HG02678 (cell line): ENCODE data around the gene NF1.
"Not testable (repeated sequence)": the region's sequence is repeated elsewhere in the genome, so short reads cannot be mapped to it uniquely, and the experiment has no call there.

Source experiments
- ATAC-seq: cut with Tn5 transposase; IDR thresholded peaks from one replicate; pipeline ENCODE4 v1.9.1; 2021; ENCODE audit warnings: mild to moderate bottlenecking, moderate library complexity; ENCODE audit not compliant: unreplicated experiment

NF1 gene

DNA sequence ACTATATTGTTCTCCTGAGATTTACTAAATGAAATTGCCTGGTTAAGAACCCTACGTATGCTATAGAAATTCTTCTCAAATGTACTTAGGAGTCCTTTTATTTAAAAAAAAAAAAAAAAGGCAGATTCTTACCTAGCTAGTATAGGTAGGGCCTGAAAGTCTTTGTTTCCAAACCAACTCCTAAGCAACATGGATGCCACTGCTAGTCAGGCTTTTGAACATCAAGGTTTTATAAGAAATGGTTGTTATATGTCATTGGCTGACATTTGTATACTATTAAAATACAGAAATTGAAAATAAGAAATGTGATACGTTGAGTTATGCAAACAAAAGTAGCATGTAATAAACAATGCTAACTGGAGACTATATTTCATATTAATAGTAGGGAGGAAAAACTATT lies 225.5 kb downstream of the NF1 start:
- no peak for ATAC-seq

DNA sequence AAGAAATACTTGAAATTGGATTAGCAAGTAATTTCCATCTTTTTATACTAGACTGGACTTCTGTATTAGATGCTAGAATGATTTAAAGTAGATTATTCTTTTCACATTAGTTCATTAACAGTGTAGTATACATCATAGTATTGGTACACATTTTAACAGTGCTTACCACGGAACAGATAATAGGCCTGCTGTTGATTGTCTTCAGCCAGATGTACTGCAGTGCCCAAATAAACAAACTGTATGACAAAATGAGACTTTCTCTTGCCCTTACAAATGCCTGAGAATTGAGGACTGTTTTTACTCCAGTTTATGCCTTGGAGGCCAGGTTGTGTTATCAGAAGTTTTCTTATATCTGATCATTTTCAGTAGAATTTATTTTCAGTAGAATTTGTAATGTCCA lies 226.0 kb downstream of the NF1 start:
- ATAC-seq: no peak

DNA sequence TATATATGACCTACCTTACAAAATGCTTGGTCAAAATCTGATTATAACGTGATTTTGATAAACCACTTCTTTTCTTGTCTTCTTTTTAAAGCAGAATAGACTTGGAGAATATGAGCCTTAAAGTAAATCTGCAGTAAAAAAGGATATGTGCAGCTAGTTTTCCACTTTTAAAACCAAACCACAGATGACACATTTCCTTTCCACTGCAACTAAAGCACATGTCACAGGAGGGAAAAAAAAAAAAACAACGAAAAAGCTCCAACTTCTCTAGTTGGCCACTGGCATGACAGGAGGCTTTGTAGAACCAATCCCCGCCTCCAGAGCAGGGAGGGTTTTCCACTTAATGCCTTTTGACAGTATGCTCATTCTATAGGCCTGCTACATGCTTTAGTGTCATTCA lies 226.7 kb downstream of the NF1 start, which contains the start of gene EVI2A:
Gene EVI2A, minus strand, starts transcription at position 142 of the 400 bp plus-strand sequence. CDS start 2,609 bp downstream, outside the sequence.
- peak; percentile 42 for ATAC-seq

DNA sequence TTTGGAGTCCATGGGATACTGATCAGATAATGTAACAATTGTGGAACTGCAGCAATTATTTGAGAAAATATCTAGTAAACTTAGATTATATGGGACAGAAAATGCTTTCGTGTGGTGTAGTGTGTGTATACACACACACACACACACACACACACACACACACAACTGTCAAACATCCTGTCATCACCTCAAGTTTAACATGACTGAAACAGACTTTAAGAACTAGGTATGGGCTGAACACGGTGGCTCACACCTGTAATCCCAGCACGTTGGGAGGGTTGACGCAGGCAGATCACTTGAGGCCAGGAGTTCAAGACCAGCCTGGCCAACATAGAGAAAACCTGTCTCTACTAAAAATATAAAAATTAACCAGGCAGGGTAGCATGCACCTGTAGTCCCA lies 227.2 kb downstream of the NF1 start:
- no peak for ATAC-seq

DNA sequence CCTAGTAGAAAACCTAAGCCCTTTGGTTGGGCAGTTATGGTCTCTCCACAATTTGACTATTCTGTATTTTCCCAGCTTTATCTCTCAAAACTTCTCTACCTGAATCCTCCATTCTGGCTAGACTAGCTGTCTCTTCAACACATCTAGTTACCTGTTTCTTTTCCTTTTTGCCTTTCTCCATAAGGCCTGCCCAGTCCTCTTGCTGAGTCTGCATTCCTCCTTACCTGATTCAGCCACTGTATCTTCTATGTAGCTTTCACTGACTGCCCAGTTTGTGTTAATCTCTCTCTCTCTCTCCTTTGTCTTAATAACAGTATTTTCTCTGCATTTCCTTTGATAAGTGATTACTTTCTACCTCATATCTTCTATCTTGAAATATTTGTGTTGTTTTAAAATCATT lies 228.8 kb downstream of the NF1 start:
- no peak for ATAC-seq

DNA sequence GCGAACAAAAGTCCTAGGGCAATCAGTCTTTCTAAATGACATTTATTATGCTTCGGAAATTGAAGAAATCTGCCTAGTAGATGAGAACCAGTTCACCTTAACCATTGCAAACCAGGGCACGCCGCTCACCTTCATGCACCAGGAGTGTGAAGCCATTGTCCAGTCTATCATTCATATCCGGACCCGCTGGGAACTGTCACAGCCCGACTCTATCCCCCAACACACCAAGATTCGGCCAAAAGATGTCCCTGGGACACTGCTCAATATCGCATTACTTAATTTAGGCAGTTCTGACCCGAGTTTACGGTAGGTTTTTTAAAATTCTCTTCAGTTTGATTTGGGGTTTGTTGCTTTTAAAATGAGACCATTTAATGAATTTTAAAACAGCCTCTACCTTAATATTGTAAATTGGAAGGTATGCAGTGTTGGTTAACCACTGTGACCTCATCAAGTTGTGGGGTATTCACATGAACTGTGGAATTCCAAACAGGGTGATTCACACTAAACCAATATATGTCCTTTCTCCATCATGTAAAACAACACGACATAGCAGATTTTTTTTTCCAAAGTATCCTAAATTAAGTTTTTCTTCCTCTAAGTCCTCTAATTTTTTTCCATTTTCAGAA lies 232.9 kb downstream of the NF1 start:
- no peak for ATAC-seq

DNA sequence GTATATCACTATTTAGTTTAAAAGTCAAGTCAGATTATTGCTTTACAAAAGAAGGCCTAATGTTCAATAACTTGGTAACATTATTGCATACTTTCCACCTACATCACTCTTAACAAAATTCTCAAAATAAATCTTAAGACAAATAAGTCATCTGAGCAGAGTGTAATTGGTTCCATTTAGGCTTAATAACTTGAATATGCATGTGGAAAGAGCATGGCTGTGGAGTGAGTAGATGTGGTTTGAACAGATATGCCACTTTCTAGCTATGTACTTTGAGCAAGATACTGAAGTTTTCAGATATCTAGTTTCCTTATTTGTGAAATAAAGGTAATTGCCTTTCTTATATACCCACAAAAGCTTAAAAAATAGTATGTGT lies 233.4 kb downstream of the NF1 start:
- ATAC-seq: no peak

DNA sequence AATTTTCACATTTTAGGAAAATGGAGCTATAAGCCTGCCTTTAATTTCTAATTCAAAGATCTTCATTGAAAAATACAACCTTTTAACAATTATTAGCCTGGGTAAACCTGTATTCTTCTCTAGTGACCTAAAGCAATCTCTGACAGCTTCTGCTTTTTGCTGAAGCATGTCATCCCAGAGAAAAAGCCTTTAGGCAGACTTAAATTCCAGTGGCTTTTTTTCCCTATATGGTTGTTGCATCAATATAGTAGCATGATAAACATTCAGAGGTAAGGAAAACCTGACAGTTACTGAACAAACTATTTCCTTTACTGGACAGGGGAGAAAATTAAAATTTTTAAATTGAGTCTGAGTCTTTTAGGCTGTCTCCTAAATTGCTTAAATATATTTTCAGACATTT lies 234.4 kb downstream of the NF1 start:
- ATAC-seq: no peak

DNA sequence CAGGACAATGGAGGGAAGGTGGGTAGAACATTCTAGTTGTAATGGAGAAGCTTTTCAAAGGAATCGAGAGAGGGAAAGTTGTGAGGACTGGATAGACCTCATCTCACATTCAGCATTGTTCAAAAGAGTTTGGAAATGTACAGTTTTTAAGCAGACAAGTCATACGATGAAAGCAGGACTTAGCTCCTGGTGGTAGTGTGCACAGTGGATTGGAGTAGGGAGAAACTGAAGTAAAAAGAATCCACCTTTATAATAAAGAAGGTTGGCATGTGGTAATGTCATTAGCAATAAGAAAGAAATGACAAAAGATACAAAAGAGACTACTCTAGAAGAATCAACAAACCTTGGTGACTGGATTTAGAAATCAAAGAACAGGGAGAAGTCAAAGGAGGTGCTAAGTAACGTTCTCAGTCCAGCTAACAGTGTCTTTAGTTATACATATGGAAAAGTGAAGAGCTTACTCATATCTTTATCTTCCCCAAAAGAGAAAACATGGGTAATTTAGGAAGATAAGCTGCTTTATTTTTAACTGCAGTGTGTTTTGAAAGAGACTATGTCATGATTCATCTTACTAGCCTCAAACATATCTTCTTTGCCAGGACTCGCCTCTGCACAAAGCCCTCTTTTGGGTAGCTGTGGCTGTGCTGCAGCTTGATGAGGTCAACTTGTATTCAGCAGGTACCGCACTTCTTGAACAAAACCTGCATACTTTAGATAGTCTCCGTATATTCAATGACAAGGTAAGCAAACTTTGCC lies 245.3 kb downstream of the NF1 start:
- no peak for ATAC-seq

DNA sequence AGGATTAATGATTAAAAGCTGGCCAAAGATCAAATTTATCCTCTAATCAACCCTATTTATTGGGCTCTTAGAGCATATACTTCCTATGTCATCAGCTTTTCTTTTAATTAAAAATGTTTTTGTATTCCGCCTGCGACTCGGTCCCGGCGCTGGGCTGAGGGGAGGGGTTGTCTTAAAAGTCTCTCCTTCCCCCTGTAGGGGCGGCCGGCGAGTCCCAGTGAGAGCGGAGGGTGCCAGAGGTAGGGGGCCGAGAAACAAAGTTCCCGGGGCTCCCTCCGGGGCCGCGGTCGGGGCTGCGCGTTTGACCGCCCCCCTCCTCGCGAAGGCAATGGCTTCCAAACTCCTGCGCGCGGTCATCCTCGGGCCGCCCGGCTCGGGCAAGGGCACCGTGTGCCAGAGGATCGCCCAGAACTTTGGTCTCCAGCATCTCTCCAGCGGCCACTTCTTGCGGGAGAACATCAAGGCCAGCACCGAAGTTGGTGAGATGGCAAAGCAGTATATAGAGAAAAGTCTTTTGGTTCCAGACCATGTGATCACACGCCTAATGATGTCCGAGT lies 250.5 kb downstream of the NF1 start:
- ATAC-seq: not testable (repeated sequence)

DNA sequence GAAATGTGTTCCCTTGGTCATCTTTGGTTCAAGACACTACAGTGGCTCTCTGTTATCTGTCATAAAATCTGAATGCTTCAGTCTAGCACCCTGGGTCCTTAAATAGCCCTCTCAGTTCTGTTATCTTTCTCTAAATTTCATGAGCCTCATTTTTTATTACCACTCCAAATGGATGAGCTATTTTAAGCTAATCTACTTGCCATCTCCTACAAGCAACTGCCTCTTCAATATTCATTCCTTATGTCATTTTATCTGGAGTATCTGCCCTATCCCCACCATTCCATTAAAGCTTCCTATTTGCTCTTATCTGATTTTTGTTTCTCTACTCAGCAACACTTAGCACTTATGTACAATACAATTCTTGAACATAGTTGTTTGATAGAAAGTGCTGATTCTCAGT lies 254.7 kb downstream of the NF1 start:
- no peak for ATAC-seq

DNA sequence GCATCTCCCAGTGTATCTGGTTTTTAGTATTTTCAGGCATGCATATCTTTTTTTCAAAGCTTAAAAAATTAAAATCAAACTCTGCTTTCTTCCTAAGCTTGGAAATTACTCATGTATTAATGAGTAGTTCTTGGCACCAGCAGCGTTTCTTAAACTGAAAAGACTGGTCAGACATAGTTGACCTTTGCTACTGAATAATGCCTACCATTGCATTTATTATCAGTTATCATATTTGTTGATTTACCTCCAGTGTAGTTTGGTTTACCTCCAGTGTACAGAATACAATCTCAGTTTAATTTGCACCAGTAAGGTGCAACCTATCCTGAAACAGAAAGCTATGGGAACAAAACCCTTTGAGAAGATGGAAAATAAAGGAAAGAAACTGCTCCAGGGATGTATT lies 261.2 kb downstream of the NF1 start:
- ATAC-seq: no peak

DNA sequence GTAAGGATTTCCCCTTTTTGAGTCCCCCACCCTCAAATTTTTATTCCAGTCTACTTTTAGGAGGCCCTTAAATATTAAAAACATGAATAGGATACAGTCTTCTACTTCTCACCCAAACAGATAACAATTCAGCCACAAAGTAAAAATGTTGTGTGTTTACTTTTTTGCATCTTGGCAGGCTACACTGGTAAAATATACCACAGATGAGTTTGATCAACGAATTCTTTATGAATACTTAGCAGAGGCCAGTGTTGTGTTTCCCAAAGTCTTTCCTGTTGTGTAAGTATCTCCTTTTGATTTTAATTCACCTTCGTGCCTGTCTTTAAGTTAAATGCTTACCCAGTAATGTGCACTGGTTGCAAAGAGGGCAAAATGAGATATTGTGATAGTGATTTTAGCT lies 262.3 kb downstream of the NF1 start:
- ATAC-seq: no peak

DNA sequence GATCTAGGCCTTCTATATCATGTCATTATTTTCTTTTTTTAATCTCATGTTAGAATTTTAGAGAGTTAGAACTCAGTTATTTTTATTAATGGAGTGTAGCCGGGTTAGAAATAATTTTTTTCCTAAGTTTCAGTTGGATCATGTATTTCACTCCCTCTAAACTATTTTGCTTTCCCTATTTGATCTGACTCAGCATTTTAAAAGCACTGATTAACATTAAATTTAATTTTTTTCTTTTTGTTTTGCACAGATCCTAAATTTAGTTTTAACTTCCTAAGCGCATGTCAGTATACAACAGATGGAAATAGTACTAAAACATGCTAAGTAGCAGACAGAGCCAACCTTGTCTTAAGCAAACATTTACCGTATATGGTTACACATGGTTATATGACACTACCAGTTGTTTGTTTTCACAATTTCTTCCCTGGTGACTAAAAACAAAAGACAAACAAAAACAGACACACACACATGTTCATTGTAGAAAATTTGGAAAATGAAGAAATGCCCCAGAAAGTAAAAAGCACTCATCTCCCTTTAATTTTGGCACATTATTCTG lies 263.1 kb downstream of the NF1 start:
- no peak for ATAC-seq

DNA sequence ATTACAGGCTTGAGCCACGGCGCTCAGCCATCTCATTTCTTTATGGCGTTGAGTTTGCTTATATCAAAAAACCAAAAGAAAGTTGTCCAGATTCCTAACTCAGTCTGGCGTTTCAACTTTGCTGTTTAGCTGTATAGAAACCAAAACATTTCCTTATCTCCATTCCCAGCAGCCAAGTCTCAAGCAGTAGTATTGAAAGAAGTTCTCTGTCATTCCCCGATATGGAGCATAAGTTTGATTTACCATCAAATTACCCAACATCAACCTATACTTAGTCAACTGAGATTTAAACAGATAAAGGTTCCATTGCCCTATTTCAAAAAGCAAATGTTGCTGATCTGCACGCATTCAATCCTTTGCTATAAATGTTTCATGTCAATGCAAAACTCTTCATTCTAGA lies 269.2 kb downstream of the NF1 start:
- ATAC-seq: no peak

DNA sequence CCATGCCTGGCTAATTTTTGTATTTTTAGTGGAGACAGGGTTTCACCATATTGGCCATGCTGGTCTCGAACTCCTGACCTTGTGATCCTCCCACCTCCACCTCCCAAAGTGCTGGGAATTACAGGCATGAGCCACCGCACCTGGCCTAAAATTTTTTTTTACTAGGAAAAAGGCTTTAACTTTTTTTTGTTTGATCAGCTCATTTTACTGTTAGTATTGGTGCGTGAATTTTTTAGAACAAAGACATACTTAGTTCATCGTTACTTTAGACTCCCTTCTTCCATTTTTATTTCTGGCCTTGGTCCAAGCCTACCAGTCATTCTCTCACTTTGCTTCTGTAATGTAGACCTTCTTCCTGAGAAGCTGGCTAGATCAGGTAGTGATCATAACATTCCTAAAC lies 271.3 kb downstream of the NF1 start:
- ATAC-seq: no peak

DNA sequence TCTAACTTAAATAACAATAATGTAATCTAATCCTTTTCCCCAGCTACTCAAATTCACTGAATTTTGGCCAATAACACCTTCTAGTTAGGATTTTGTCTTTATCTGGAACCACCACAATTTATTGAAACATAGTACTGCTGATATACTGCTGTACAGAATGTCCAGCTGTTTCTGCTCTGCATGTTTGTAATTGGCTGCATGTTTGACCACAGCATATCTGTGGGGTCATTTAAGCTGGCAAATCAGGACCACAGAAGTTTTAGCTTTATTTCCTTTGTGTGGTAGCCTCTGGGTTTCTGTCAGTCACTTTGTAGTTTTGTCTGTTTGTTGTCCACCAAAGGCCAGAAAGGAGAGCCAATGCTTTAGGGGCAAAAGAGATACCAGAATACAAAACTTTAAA lies 274.5 kb downstream of the NF1 start:
- ATAC-seq: no peak

DNA sequence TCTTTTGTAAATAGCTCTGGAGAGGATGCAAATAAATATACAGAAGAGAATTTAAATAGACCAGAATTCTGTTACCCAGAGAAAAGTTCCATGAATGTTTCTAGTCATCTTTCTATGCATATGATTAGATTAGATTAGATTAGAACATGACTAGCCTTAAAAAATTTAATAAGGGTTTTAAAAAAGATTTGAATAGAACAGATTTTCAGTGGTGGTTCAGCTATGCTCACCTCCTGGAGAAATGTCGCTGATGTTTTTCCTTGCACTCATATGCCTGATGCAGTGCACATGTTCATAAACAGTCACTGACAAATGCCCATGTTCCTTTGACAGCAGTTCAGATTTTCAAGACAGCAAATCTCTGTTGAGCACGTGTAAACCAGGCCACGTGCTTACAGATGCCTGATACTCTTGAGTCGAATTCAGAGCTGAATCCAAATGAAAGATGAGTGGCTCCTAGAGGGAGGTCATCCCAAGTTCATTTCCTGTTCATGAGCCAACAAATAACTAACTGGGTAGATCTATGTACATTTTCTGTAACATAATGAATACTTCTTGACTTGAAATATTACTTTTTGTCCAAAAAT lies 276.8 kb downstream of the NF1 start:
- ATAC-seq: no peak

DNA sequence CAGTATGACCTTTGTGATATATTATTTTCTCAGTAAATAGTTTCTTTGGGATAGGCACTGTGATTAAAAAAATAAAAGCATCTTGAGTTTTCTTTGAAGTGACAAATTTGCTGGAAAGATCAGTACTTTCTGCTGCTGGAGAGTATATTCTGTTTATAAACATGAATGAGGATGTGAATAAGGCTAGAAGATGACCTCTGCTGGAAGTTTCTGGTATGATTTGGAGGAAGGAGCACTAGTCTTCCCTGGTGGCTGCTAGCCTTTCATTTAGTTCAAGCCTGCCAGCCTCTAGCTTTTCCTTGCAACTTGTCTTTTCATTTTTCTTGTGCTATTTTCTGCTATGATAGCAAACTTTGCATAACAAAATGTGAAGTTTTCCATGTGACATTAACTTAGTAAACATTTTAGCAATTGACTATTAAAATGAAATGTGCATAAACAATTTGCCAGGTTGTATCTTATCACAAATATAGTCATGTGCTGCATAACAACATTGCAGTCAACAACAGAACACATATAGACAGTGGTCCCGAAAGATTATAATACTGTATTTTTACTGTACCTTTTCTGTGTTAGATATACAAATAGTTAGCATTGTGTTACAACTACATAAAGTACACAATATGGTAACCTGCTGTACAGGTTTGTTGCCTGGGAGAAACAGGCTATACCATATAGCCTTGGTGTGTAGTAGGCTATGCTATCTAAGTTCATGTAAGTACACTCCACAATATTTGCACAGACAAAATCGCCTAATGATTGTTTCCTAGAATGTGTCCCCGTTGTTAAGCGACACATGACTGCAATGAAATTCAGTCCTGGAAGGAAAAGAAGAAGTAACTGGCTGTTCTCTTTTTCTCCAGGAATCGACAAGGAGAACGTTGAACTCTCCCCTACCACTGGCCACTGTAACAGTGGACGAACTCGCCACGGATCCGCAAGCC lies 278.6 kb downstream of the NF1 start:
- ATAC-seq: no peak

DNA sequence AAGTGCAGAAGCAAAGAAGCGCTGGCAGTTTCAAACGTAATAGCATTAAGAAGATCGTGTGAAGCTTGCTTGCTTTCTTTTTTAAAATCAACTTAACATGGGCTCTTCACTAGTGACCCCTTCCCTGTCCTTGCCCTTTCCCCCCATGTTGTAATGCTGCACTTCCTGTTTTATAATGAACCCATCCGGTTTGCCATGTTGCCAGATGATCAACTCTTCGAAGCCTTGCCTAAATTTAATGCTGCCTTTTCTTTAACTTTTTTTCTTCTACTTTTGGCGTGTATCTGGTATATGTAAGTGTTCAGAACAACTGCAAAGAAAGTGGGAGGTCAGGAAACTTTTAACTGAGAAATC lies 279.3 kb downstream of the NF1 start:
- ATAC-seq: no peak

DNA sequence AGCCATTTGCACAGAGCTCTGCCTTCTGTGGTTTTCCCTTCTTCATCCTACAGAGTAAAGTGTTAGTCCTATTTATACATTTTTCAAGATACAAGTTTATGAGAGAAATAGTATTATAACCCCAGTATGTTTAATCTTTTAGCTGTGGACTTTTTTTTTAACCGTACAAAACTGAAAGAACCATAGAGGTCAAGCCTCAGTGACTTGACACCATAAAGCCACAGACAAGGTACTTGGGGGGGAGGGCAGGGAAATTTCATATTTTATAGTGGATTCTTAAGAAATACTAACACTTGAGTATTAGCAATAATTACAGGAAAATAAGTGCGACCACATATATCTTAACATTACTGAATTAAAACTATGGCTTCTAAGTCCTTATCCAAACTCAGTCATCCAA lies 279.7 kb downstream of the NF1 start:
- ATAC-seq: no peak
